H1 (cell line): Measurements from ENCODE around the gene ZNF521. TPM values are rescaled to one million over a fixed set of nuclear protein-coding genes. Genes with fewer than 3 reads are reported as not detected.

Source experiments
- CTCF ChIA-PET: fragments of 300-600 bp; sonication (Branson Sonifier 250); formaldehyde crosslinking; loops from one replicate; lab custom pipeline; 2021; ENCODE audit not compliant: partially characterized antibody; lab: Charles Lee
- POLR2A ChIA-PET: fragments of 300-600 bp; sonication (Branson Sonifier 250); formaldehyde crosslinking; loops from one replicate; lab custom pipeline; 2021; ENCODE audit warnings: inconsistent platforms; ENCODE audit not compliant: partially characterized antibody; lab: Charles Lee
- DNase-seq, 2 experiments: peaks; one replicate each; pipeline versions ENCODE4 v3.0.0 to v3.0.0-alpha.2; 2010 to 2022; ENCODE audit warnings: low spot score in 2 of 2, low read depth in 1 of 2, mixed read lengths in 1 of 2
- FAIRE-seq: peaks from 2 replicates; lab custom pipeline; 2011; peaks lifted over from hg19 to GRCh38; lab: Jason Lieb, UNC
- H2AFZ ChIP-seq: 2 replicates; pipeline ENCODE4 v1.8.1; 2012; ENCODE audit warnings: low read length, inconsistent platforms
- H2AK5ac ChIP-seq: 2 replicates; pipeline ENCODE4 v1.6.1; 2013; ENCODE audit warnings: low read depth, low read length
- H2BK120ac ChIP-seq: replicated peaks from 2 replicates; pipeline ENCODE3; 2013; ENCODE audit warnings: low read depth, low read length, inconsistent platforms
- H2BK12ac ChIP-seq: 2 replicates; pipeline ENCODE4 v1.6.1; 2013; ENCODE audit warnings: low read depth, low read length
- H2BK15ac ChIP-seq: 2 replicates; pipeline ENCODE4 v1.6.1; 2013; ENCODE audit warnings: low read length
- H2BK20ac ChIP-seq: 2 replicates; pipeline ENCODE4 v1.6.1; 2013; ENCODE audit warnings: low read length
- H2BK5ac ChIP-seq: 2 replicates; pipeline ENCODE4 v1.6.1; 2013; ENCODE audit warnings: low read depth, low read length
- H3K14ac ChIP-seq: 2 replicates; pipeline ENCODE4 v1.6.1; 2013; ENCODE audit warnings: inconsistent platforms; ENCODE audit not compliant: insufficient read length
- H3K18ac ChIP-seq: 2 replicates; pipeline ENCODE4 v1.6.1; 2013; ENCODE audit warnings: low read length; ENCODE audit errors: extremely low read depth
- H3K23ac ChIP-seq: 2 replicates; pipeline ENCODE4 v1.6.1; 2013; ENCODE audit warnings: inconsistent platforms; ENCODE audit not compliant: insufficient read length
- H3K23me2 ChIP-seq: 2 replicates; pipeline ENCODE4 v1.6.1; 2013; ENCODE audit warnings: low read depth, low read length
- H3K27ac ChIP-seq: 2 replicates; pipeline ENCODE4 v1.6.1; 2011; ENCODE audit warnings: low read depth, low read length, inconsistent platforms
- H3K27me3 ChIP-seq, 4 experiments: replicated peaks in 1 of 4; 1 replicate in 1 of 4; 2 replicates in 3 of 4; pipeline versions ENCODE4 v1.6.1 to v1.8.1; 2011 to 2013; ENCODE audit warnings: low read length in 3 of 4, mild to moderate bottlenecking in 3 of 4, inconsistent platforms in 2 of 4, mixed read lengths in 2 of 4, moderate library complexity in 1 of 4; ENCODE audit not compliant: control insufficient read depth in 3 of 4, insufficient read depth in 3 of 4; ENCODE audit errors: extremely low read depth in 1 of 4
- H3K36me3 ChIP-seq, 4 experiments: 2 replicates each; pipeline versions ENCODE4 v1.6.1 to v1.8.1; 2011 to 2013; ENCODE audit warnings: mild to moderate bottlenecking in 4 of 4, low read length in 3 of 4, moderate library complexity in 2 of 4, control low read depth in 1 of 4, inconsistent platforms in 1 of 4; ENCODE audit not compliant: insufficient read depth in 4 of 4, control insufficient read depth in 2 of 4
- H3K4ac ChIP-seq: replicated peaks from 2 replicates; pipeline ENCODE3; 2013; ENCODE audit warnings: low read length, low read depth, mixed read lengths, inconsistent platforms; ENCODE audit not compliant: insufficient read length
- H3K4me1 ChIP-seq, 4 experiments: replicated peaks in 1 of 4; 1 replicate in 1 of 4; 2 replicates in 3 of 4; pipeline versions ENCODE4 v1.6.1 to v1.8.1; 2011 to 2013; ENCODE audit warnings: low read length in 3 of 4, inconsistent platforms in 2 of 4, mixed read lengths in 1 of 4; ENCODE audit not compliant: insufficient read depth in 4 of 4, control insufficient read depth in 3 of 4
- H3K4me2 ChIP-seq, 2 experiments: 2 replicates each; pipeline versions ENCODE4 v1.6.1 to v1.8.1; 2011 to 2013; ENCODE audit warnings: low read depth in 2 of 2, low read length in 2 of 2, control low read depth in 1 of 2, inconsistent platforms in 1 of 2, mild to moderate bottlenecking in 1 of 2; ENCODE audit not compliant: insufficient read depth in 1 of 2
- H3K4me3 ChIP-seq, 4 experiments: fragments of 200-600, 300-600 bp in 1 of 4; sonication (generic), shearing (Covaris generic), sonication (Bioruptor Twin) in 1 of 4; 2 replicates each; pipeline versions ENCODE4 v1.5.1 to v1.8.1; 2011 to 2016; ENCODE audit warnings: low read length in 4 of 4, low read depth in 3 of 4, control low read depth in 2 of 4, inconsistent platforms in 2 of 4, mild to moderate bottlenecking in 2 of 4, mixed read lengths in 1 of 4, moderate library complexity in 1 of 4; ENCODE audit not compliant: insufficient read depth in 2 of 4; ENCODE audit errors: extremely low read depth in 1 of 4
- H3K56ac ChIP-seq: replicated peaks from 2 replicates; pipeline ENCODE3; 2013; ENCODE audit warnings: low read depth, mild to moderate bottlenecking, mixed read lengths, low read length, inconsistent platforms; ENCODE audit not compliant: insufficient read length
- H3K79me1 ChIP-seq: 2 replicates; pipeline ENCODE4 v1.6.1; 2013; ENCODE audit warnings: low read depth, low read length, control low read depth
- H3K79me2 ChIP-seq, 2 experiments: 2 replicates each; pipeline versions ENCODE4 v1.6.1 to v1.8.1; 2012 to 2013; ENCODE audit warnings: low read length in 2 of 2, mild to moderate bottlenecking in 2 of 2, inconsistent platforms in 1 of 2; ENCODE audit not compliant: insufficient read depth in 2 of 2, control insufficient read depth in 1 of 2
- H3K9ac ChIP-seq, 4 experiments: replicated peaks in 1 of 4; 1 replicate in 1 of 4; 2 replicates in 3 of 4; pipeline versions ENCODE4 v1.6.1 to v1.8.1; 2011 to 2013; ENCODE audit warnings: low read depth in 3 of 4, low read length in 3 of 4, control low read depth in 2 of 4, mild to moderate bottlenecking in 2 of 4, moderate library complexity in 2 of 4, inconsistent platforms in 1 of 4; ENCODE audit errors: extremely low read depth in 1 of 4
- H3K9me3 ChIP-seq, 2 experiments: 2 replicates each; pipeline versions ENCODE4 v1.6.1 to v1.8.1; 2012 to 2013; ENCODE audit warnings: mild to moderate bottlenecking in 2 of 2, moderate library complexity in 2 of 2, control low read depth in 1 of 2, inconsistent platforms in 1 of 2, low read depth in 1 of 2, low read length in 1 of 2, mixed read lengths in 1 of 2; ENCODE audit not compliant: insufficient read depth in 2 of 2
- H4K20me1 ChIP-seq, 2 experiments: replicated peaks in 1 of 2; 2 replicates each; pipeline versions ENCODE3 to v1.8.1; 2011 to 2013; ENCODE audit warnings: inconsistent platforms in 2 of 2, low read length in 2 of 2, mild to moderate bottlenecking in 1 of 2; ENCODE audit not compliant: insufficient read depth in 2 of 2, control insufficient read depth in 1 of 2
- H4K5ac ChIP-seq: 2 replicates; pipeline ENCODE4 v1.6.1; 2013; ENCODE audit warnings: low read length, low read depth, mixed read lengths, inconsistent platforms; ENCODE audit not compliant: insufficient read length
- H4K8ac ChIP-seq: 2 replicates; pipeline ENCODE4 v1.8.0; 2013; ENCODE audit warnings: mild to moderate bottlenecking, moderate library complexity, low read length, inconsistent platforms; ENCODE audit not compliant: insufficient read depth; ENCODE audit errors: extremely low read depth
- H4K91ac ChIP-seq: replicated peaks from 2 replicates; pipeline ENCODE3; 2013; ENCODE audit warnings: low read length, mixed read lengths, inconsistent platforms; ENCODE audit not compliant: insufficient read length
- CBX5 ChIP-seq: fragments of 300-800, 300-1000 bp; sonication (generic); IDR thresholded peaks from 2 replicates; pipeline ENCODE4 v1.7.1; 2016; ENCODE audit warnings: antibody characterized with exemption, low read length, low read depth
- CTBP2 ChIP-seq: IDR thresholded peaks from 2 replicates; pipeline ENCODE4 v1.7.0; 2011; ENCODE audit warnings: borderline replicate concordance, mild to moderate bottlenecking, moderate library complexity, mixed read lengths, low read length; ENCODE audit not compliant: insufficient read depth, insufficient read length
- GTF2F1 ChIP-seq: IDR thresholded peaks from 2 replicates; pipeline ENCODE4 v1.6.1; 2012; ENCODE audit warnings: low read depth, low read length, improper control_type of control experiment, borderline replicate concordance
- PHF8 ChIP-seq: fragments of 200-600 bp; sonication (generic); conservative IDR thresholded peaks from 2 replicates; pipeline ENCODE4 v1.7.1; 2012; ENCODE audit warnings: low read depth, mild to moderate bottlenecking, inconsistent platforms, low read length, moderate library complexity
- RBBP5 ChIP-seq: IDR thresholded peaks from 2 replicates; pipeline ENCODE4 v1.7.1; 2012; ENCODE audit warnings: low read depth, mild to moderate bottlenecking, inconsistent platforms, low read length, moderate library complexity, borderline replicate concordance
- SIRT6 ChIP-seq: IDR thresholded peaks from one replicate; pipeline ENCODE4 v1.7.1; 2012; ENCODE audit warnings: low read length, inconsistent platforms
- SP4 ChIP-seq: IDR thresholded peaks from 2 replicates; pipeline ENCODE4 v1.6.1; 2012; ENCODE audit warnings: low read length, inconsistent platforms
- TEAD4 ChIP-seq: IDR thresholded peaks from 2 replicates; pipeline ENCODE4 v1.6.1; 2012; ENCODE audit warnings: low read depth, low read length, inconsistent platforms, mixed read lengths
- WGBS, 2 experiments: shearing (Covaris generic) in 1 of 2; methylation state at CpG; one replicate each; pipeline versions ENCODE4 v1.1.6 to v1.1.7; 2013 to 2015; ENCODE audit warnings: low lambda C conversion rate in 2 of 2, mixed read lengths in 2 of 2, inconsistent platforms in 1 of 2, low coverage in 1 of 2, missing lambda C conversion rate in 1 of 2; ENCODE audit not compliant: insufficient replicate concordance in 2 of 2, insufficient coverage in 1 of 2, insufficient read length in 1 of 2; ENCODE audit errors: extremely low coverage in 1 of 2, missing lambda C conversion rate in 1 of 2; 5-methylcytosine and 5-hydroxymethylcytosine counted together
- polyA plus RNA-seq, 7 experiments: library from polyadenylated mRNA; depleted of rRNA in 3 of 7; stranded (reverse) in 5 of 7; unstranded in 2 of 7; fragments of >200 nt in 5 of 7; fragments of 200-250 nt in 2 of 7; gene quantifications; 1 replicate in 5 of 7; 2 replicates in 1 of 7; 4 replicates in 1 of 7; pipeline versions ENCODE4 v1.2.1 to v1.2.3, GENCODE V29; 2011 to 2013; ENCODE audit warnings: missing spikeins in 2 of 7, mixed read lengths in 2 of 7
- total RNA-seq: library from RNA; stranded (reverse); fragmentation: NEBNext Ultra II Directional; extraction: Animal tissue kit (Norgen Biotek cat#: 25700); gene quantifications from 2 replicates; pipeline ENCODE4 v1.2.1, GENCODE V29; 2021

Gene ZNF521
- total and polyA plus RNA-seq, 2 of the 8 experiments (the other 6 are each of a cell fraction or from before 2014, with no cell fraction given) = 9.5 to 15.8 TPM

- Histone ChIP-seq H3K4me3 (peak overlapping the region in 1 of 4 experiments; percentile 64; a peak in 2 of 8 replicates), H2BK5ac (no peak overlapping the region)
These were observed 1.1 kb upstream of the ZNF521 start for GRCh38 chr18:25353080-25353479.

More at GRCh38 chr18:25353080-25353479, 1.1 kb upstream of the ZNF521 start:
- Histone ChIP-seq H3K18ac (no peak overlapping the region), H3K4ac (no peak overlapping the region), H4K5ac (no peak overlapping the region), H3K4me2 (peak overlapping the region; percentile 65 to 90), H3K36me3 (no peaks in the 10 kb centered on the region), H4K20me1 (peaks cover 0 to 4% of the 10 kb centered on the region in 2 experiments), H3K56ac (no peak overlapping the region), H3K23ac (no peak overlapping the region), H3K9me3 (no peaks in the 10 kb centered on the region), H4K91ac (no peak overlapping the region), H3K4me1 (no peaks in the 10 kb centered on the region; a peak in 1 of 7 replicates), H2BK12ac (no peak overlapping the region), H3K27ac (no peak overlapping the region), H3K79me1 (no peaks in the 10 kb centered on the region), H2AK5ac (no peak overlapping the region), H3K14ac (no peak overlapping the region), H3K27me3 (peaks cover 1 to 11% (median 5%) of the 10 kb centered on the region in 4 experiments), H3K9ac (no peak overlapping the region), H2AFZ (no peak overlapping the region), H2BK15ac (no peak overlapping the region), H4K8ac (no peak overlapping the region), H2BK20ac (no peak overlapping the region), H3K79me2 (peaks cover 0 to 8% of the 10 kb centered on the region in 2 experiments; a peak in 2 of 4 replicates), H2BK120ac (no peak overlapping the region), H3K23me2 (peaks cover 17% of the 10 kb centered on the region)
- no peak for FAIRE-seq
- TF ChIP-seq GTF2F1 (no peak), RBBP5 (no peak), CTBP2 (no peak), SIRT6 (no peak), SP4 (no peak), TEAD4 (no peak), CBX5 (no peak), PHF8 (no peak)
- DNase-seq = no peak
- 72% methylated on average over 4 of the region's 4 CpGs; no CpG with 5 or more reads in 1 of the 2 experiments for WGBS, 2 experiments
- CTCF ChIA-PET = interaction anchor here (0.8 kb wide), 1 partner anchor 542 kb away, joined by 3 read pairs; no protein-coding TSS in a partner anchor
- POLR2A ChIA-PET = interaction anchor here (0.5 kb wide), 1 partner anchor 370 kb away, joined by 3 read pairs; no protein-coding TSS in a partner anchor
